Measurements from ENCODE around the gene ZFP37.
"Not testable (repeated sequence)": the region's sequence is repeated elsewhere in the genome, so short reads cannot be mapped to it uniquely, and the experiment has no call there.

ZFP37 gene

GRCh38 chr9:113056191-113057106, at the start of gene ZFP37:
ZFP37 (minus strand) TSS chr9:113056724; CDS start chr9:113056688, 36 bp downstream.
- peak; percentile 95 for DNase-seq

GRCh38 chr9:113105345-113105744, 48.8 kb upstream of the ZFP37 start:
- DNase-seq: not testable (repeated sequence)

GRCh38 chr9:113095561-113095960, 39.0 kb upstream of the ZFP37 start:
- DNase-seq: no peak

GRCh38 chr9:113089924-113090323, 33.4 kb upstream of the ZFP37 start:
- not testable (repeated sequence) for DNase-seq

- not testable (repeated sequence) for DNase-seq
These were observed 32.6 kb upstream of the ZFP37 start for GRCh38 chr9:113089143-113089505.

GRCh38 chr9:113088456-113089142, 32.1 kb upstream of the ZFP37 start:
- DNase-seq: not testable (repeated sequence)

- DNase-seq: not testable (repeated sequence)
These were observed 6.4 kb upstream of the ZFP37 start for GRCh38 chr9:113062932-113063310.

GRCh38 chr9:113062256-113062931, 5.9 kb upstream of the ZFP37 start:
- DNase-seq: peak; percentile 48

GRCh38 chr9:113061072-113061850, 4.7 kb upstream of the ZFP37 start:
- not testable (repeated sequence) for DNase-seq

GRCh38 chr9:113059581-113060284, 3.2 kb upstream of the ZFP37 start:
- DNase-seq: not testable (repeated sequence)

- DNase-seq: no peak
These were observed 669 bp upstream of the ZFP37 start for GRCh38 chr9:113057193-113057592.

- DNase-seq: no peak
These were observed 13.5 kb downstream of the ZFP37 start for GRCh38 chr9:113042884-113043657.

- no peak for DNase-seq
These were observed 30.3 kb downstream of the ZFP37 start for GRCh38 chr9:113026200-113026599.

GRCh38 chr9:113018247-113018646, 38.3 kb downstream of the ZFP37 start:
- no peak for DNase-seq

- DNase-seq: no peak
These were observed 44.0 kb downstream of the ZFP37 start for GRCh38 chr9:113012492-113012891.

- DNase-seq: peak; percentile 82
These were observed 44.6 kb downstream of the ZFP37 start, which contains the start of gene ZNF883 for GRCh38 chr9:113011911-113012381. ZNF883 (minus strand) TSS chr9:113012192.

- DNase-seq: no peak
These were observed 50.7 kb downstream of the ZFP37 start for GRCh38 chr9:113005777-113006176.

GRCh38 chr9:112997236-112997941, 59.1 kb downstream of the ZFP37 start:
- DNase-seq: no peak
